BJ (cell line): ENCODE results near the gene PLA2G12A. TPM values are rescaled to one million over a fixed set of nuclear protein-coding genes. Genes with fewer than 3 reads are reported as not detected.

Source experiments
- CTCF ChIA-PET: fragments of 350-600 bp; formaldehyde crosslinking; extraction: SDS; loops from one replicate; lab custom pipeline; 2021; ENCODE audit warnings: antibody characterized with exemption, inconsistent platforms; lab: Yijun Ruan, JAX
- POLR2A ChIA-PET: fragments of 300-600 bp; sonication (Branson Sonifier 250); formaldehyde crosslinking; extraction: SDS; loops from one replicate; lab custom pipeline; 2021; ENCODE audit warnings: antibody characterized with exemption; lab: Charles Lee
- DNase-seq: peaks from one replicate; pipeline ENCODE4 v3.0.0-alpha.2; 2011; ENCODE audit warnings: low read depth
- H3K27me3 ChIP-seq: 2 replicates; pipeline ENCODE4 v1.6.0; 2011; ENCODE audit warnings: low read length; ENCODE audit not compliant: control insufficient read depth, insufficient read depth
- H3K36me3 ChIP-seq: 2 replicates; pipeline ENCODE4 v1.5.1; 2011; ENCODE audit warnings: low read length; ENCODE audit not compliant: control insufficient read depth, insufficient read depth
- H3K4me3 ChIP-seq: 2 replicates; pipeline ENCODE4 v1.5.1; 2011; ENCODE audit warnings: low read depth, mild to moderate bottlenecking, control low read depth, low read length
- CTCF ChIP-seq: IDR thresholded peaks from 2 replicates; pipeline ENCODE4 v1.5.1; 2011; ENCODE audit warnings: low read depth, mild to moderate bottlenecking, control low read depth, inconsistent platforms, low read length, moderate library complexity; ENCODE audit not compliant: insufficient read depth
- polyA plus RNA-seq: library from polyadenylated mRNA; depleted of rRNA; stranded (reverse); fragments of >200 nt; gene quantifications from 2 replicates; pipeline ENCODE4 v1.2.3, GENCODE V29; 2011

PLA2G12A gene
- polyA plus RNA-seq, 1 experiment, result 52.7 TPM

- TF ChIP-seq CTCF, result no peak
- peaks cover 2% of the 10 kb centered on the region for H3K27me3 ChIP-seq
- ChIA-PET POLR2A (no interaction called here), CTCF (interaction anchor here (1.9 kb wide), 1 partner anchor 305 kb away, joined by 4 read pairs; no protein-coding TSS in a partner anchor)
- no peaks in the 10 kb centered on the region for H3K36me3 ChIP-seq
- no peak for DNase-seq
- no peak overlapping the region for H3K4me3 ChIP-seq
These were observed 8.4 kb upstream of the PLA2G12A start for GRCh38 chr4:109738104-109738872.

- Histone ChIP-seq H3K4me3 (no peak overlapping the region), H3K36me3 (no peaks in the 10 kb centered on the region), H3K27me3 (no peaks in the 10 kb centered on the region)
- ChIA-PET CTCF (no interaction called here), POLR2A (no interaction called here)
- DNase-seq, result no peak
- TF ChIP-seq CTCF, result no peak
These were observed 5.9 kb upstream of the PLA2G12A start for GRCh38 chr4:109735566-109736365.

GRCh38 chr4:109733728-109734127, 3.9 kb upstream of the PLA2G12A start:
- POLR2A ChIA-PET, result no interaction called here
- H3K4me3 ChIP-seq, result no peak overlapping the region
- CTCF ChIA-PET, result no interaction called here
- TF ChIP-seq CTCF, result no peak
- no peak for DNase-seq
- no peaks in the 10 kb centered on the region for H3K27me3 ChIP-seq
- no peaks in the 10 kb centered on the region for H3K36me3 ChIP-seq

GRCh38 chr4:109730619-109731545, 1.0 kb upstream of the PLA2G12A start:
- POLR2A ChIA-PET, result no interaction called here
- Histone ChIP-seq H3K27me3 (no peaks in the 10 kb centered on the region), H3K4me3 (peak overlapping the region; percentile 79), H3K36me3 (no peaks in the 10 kb centered on the region)
- CTCF ChIA-PET, result interaction anchor here (0.7 to 1.3 kb wide), 3 partner anchors 12 to 27 kb away, joined by 3 to 4 read pairs (median 3); partner anchors contain the start of gene CASP6
- TF ChIP-seq CTCF, result peak; percentile 6; the same call in 1 of the 2 replicates
- DNase-seq, result no peak
